Measurements from ENCODE around the gene LGR5.

- TF ChIP-seq, protein P1, sequence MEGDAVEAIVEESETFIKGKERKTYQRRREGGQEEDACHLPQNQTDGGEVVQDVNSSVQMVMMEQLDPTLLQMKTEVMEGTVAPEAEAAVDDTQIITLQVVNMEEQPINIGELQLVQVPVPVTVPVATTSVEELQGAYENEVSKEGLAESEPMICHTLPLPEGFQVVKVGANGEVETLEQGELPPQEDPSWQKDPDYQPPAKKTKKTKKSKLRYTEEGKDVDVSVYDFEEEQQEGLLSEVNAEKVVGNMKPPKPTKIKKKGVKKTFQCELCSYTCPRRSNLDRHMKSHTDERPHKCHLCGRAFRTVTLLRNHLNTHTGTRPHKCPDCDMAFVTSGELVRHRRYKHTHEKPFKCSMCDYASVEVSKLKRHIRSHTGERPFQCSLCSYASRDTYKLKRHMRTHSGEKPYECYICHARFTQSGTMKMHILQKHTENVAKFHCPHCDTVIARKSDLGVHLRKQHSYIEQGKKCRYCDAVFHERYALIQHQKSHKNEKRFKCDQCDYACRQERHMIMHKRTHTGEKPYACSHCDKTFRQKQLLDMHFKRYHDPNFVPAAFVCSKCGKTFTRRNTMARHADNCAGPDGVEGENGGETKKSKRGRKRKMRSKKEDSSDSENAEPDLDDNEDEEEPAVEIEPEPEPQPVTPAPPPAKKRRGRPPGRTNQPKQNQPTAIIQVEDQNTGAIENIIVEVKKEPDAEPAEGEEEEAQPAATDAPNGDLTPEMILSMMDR (IDR thresholded peaks at IDR 0.05), result no peak
- TF ChIP-seq POLR2AphosphoS5 (IDR thresholded peaks at IDR 0.05; ENCODE audit: insufficient read depth in 1 of 2, low read depth in 1 of 2), result no peak
Observed at GRCh38 chr12:71556875-71557274, 117.3 kb downstream of the LGR5 start.

Measured in vagina (tissue), 2 donors.